GM12878 (cell line): ENCODE results near the gene ALOX12. TPM values are rescaled to one million over a fixed set of nuclear protein-coding genes. Genes with fewer than 3 reads are reported as not detected.
A peak's percentile ranks its signal among the peaks of the same experiment; 100 is the strongest.

Experiments used
- BHLHE40 ChIP-seq, 2 experiments: fragments of 450-650 bp in 1 of 2; IDR thresholded peaks; 2 replicates each; pipeline ENCODE4 v1.6.1; 2011 to 2017; ENCODE audit warnings: low read depth in 2 of 2, borderline replicate concordance in 1 of 2, improper control_type of control experiment in 1 of 2, low read length in 1 of 2, mild to moderate bottlenecking in 1 of 2
- CHD2 ChIP-seq: IDR thresholded peaks from 2 replicates; pipeline ENCODE4 v1.6.1; 2011; ENCODE audit warnings: low read depth, low read length, improper control_type of control experiment, borderline replicate concordance
- CUX1 ChIP-seq: IDR thresholded peaks from 2 replicates; pipeline ENCODE4 v1.6.1; 2012; ENCODE audit warnings: improper control_type of control experiment, low read depth, low read length; ENCODE audit not compliant: insufficient replicate concordance
- EP300 ChIP-seq, 2 experiments: fragments of 150-350 bp in 1 of 2; IDR thresholded peaks; 2 replicates each; pipeline ENCODE4 v1.6.1; 2011 to 2012; ENCODE audit warnings: low read depth in 2 of 2, low read length in 2 of 2, borderline replicate concordance in 1 of 2, improper control_type of control experiment in 1 of 2, inconsistent platforms in 1 of 2; ENCODE audit not compliant: control insufficient read depth in 1 of 2
- HDGF ChIP-seq: fragments of 450-650 bp; IDR thresholded peaks from 2 replicates; pipeline ENCODE4 v1.6.1; 2016; ENCODE audit warnings: antibody characterized with exemption
- MAX ChIP-seq: IDR thresholded peaks from 2 replicates; pipeline ENCODE4 v1.6.1; 2012; ENCODE audit warnings: low read depth, low read length, improper control_type of control experiment
- MYC ChIP-seq: IDR thresholded peaks from 2 replicates; pipeline ENCODE4 v1.6.1; 2011; ENCODE audit warnings: mild to moderate bottlenecking, low read length, moderate library complexity, inconsistent platforms; ENCODE audit not compliant: insufficient read depth, insufficient replicate concordance, insufficient read length, severe bottlenecking
- NBN ChIP-seq: fragments of 450-650 bp; IDR thresholded peaks from 2 replicates; pipeline ENCODE4 v1.6.1; 2016
- NR2F1 ChIP-seq: fragments of 450-650 bp; conservative IDR thresholded peaks from 2 replicates; pipeline ENCODE4 v1.6.1; 2017; ENCODE audit warnings: mild to moderate bottlenecking
- NRF1 ChIP-seq: conservative IDR thresholded peaks from 2 replicates; pipeline ENCODE4 v1.6.1; 2011; ENCODE audit warnings: mild to moderate bottlenecking, low read depth, low read length, improper control_type of control experiment
- PRDM15 ChIP-seq: fragments of 450-650 bp; formaldehyde crosslinking; IDR thresholded peaks from 2 replicates; pipeline ENCODE4 v1.4.0; 2020; ENCODE audit warnings: mild to moderate bottlenecking, moderate library complexity
- SMARCA5 ChIP-seq: fragments of 450-650 bp; IDR thresholded peaks from 2 replicates; pipeline ENCODE4 v1.6.1; 2017; ENCODE audit warnings: mild to moderate bottlenecking
- SREBF1 ChIP-seq: IDR thresholded peaks from 2 replicates; pipeline ENCODE4 v1.6.1; 2012; ENCODE audit warnings: mild to moderate bottlenecking, low read length
- TARDBP ChIP-seq: IDR thresholded peaks from 2 replicates; pipeline ENCODE4 v1.6.1; 2016; ENCODE audit warnings: borderline replicate concordance
- ZNF687 ChIP-seq: fragments of 450-650 bp; IDR thresholded peaks from 2 replicates; pipeline ENCODE4 v1.6.1; 2017; ENCODE audit warnings: mild to moderate bottlenecking, moderate library complexity
- polyA plus RNA-seq, 11 experiments: library from polyadenylated mRNA; depleted of rRNA in 4 of 11; unstranded in 6 of 11; stranded (reverse) in 5 of 11; fragments of >200 nt; fragmentation: Nextera tagmentation in 4 of 11; fragmentation: Illumina TruSeq in 1 of 11; extraction: Ambion mirVana in 4 of 11; extraction: Trizol in 1 of 11; gene quantifications; 1 replicate in 1 of 11; 2 replicates in 10 of 11; pipeline versions ENCODE4 v1.2.1 to v1.2.3, GENCODE V29; 2011 to 2016; ENCODE audit warnings: inconsistent platforms in 2 of 11, missing spikeins in 2 of 11, low read depth in 1 of 11
- total RNA-seq, 4 experiments: library from RNA; depleted of rRNA in 3 of 4; stranded (reverse); fragments of >200 nt in 3 of 4; fragmentation: Illumina TruSeq in 1 of 4; extraction: Trizol in 1 of 4; gene quantifications; 2 replicates each; pipeline versions ENCODE4 v1.2.1 to v1.2.3, GENCODE V29; 2013 to 2021

The ALOX12 gene
- total and polyA plus RNA-seq, 10 of the 15 experiments (the other 5 are each of a cell fraction or from before 2014, with no cell fraction given), result 0.23 to 0.82 (median 0.58) TPM; not detected in 6

GRCh38 chr17:7043497-7044198, 47.8 kb downstream of the ALOX12 start, which contains the start of gene SLC16A11 (continued):
- TF ChIP-seq BHLHE40 (IDR thresholded peaks at IDR 0.05; ENCODE audit: borderline replicate concordance in 1 of 2, low read depth in 2 of 2, low read length in 1 of 2), result peak; percentile 75 to 92; a peak in 3 of 4 replicates
- 0 out of 2 replicates have a peak, but pooled peaks have one; percentile 28 for TF ChIP-seq NBN
- TF ChIP-seq CHD2, result 0 out of 2 replicates have a peak, but pooled peaks have one; percentile 29
- no peak for TF ChIP-seq MYC
- TF ChIP-seq CUX1, result no peak
- TF ChIP-seq PRDM15 (CRISPR knock-in tag), result no peak
- peak; percentile 63; the same call in 1 of the 2 replicates for TF ChIP-seq MAX
- TF ChIP-seq EP300 (IDR thresholded peaks at IDR 0.05; ENCODE audit: borderline replicate concordance in 1 of 2, control insufficient read depth in 1 of 2, low read depth in 2 of 2, low read length in 2 of 2), result peak in 1 of 2 experiments; percentile 19; a peak in 1 of 4 replicates
- 0 out of 2 replicates have a peak, but pooled peaks have one; percentile 19 for TF ChIP-seq TARDBP
- TF ChIP-seq NR2F1, result no peak
- TF ChIP-seq SMARCA5, result no peak
- peak; percentile 74 for TF ChIP-seq ZNF687
- no peak for TF ChIP-seq SREBF1
- no peak for TF ChIP-seq NRF1
- no peak for TF ChIP-seq HDGF
